Left lung (tissue), 10 donors: ENCODE data around the gene SAT2. TPM values are rescaled to one million over a fixed set of nuclear protein-coding genes. Genes with fewer than 3 reads are reported as not detected.

ENCODE experiments used
- ATAC-seq: fragments of 200-7000 bp; cut with Tn5 transposase; one replicate; pipeline ENCODE4 v1.9.1; 2020; ENCODE audit warnings: moderate library complexity
- DNase-seq, 4 donors: peaks; one replicate each; pipeline ENCODE4 v3.0.0-alpha.2; 2013 to 2020
- H3K27ac ChIP-seq, 2 donors: fragments of 200-600 bp; sonication (generic) in 1 of 2; one replicate each; pipeline versions ENCODE4 v1.5.0 to v1.8.0; 2020 to 2021
- H3K27me3 ChIP-seq, 2 donors: fragments of 200-600 bp; sonication (generic) in 1 of 2; one replicate each; pipeline versions ENCODE4 v1.5.0 to v1.8.0; 2020 to 2021
- H3K36me3 ChIP-seq, 2 donors: fragments of 200-600 bp; sonication (generic) in 1 of 2; one replicate each; pipeline versions ENCODE4 v1.5.0 to v1.8.0; 2020 to 2021
- H3K4me1 ChIP-seq, 2 donors: fragments of 200-600 bp; one replicate each; pipeline ENCODE4 v1.8.0; 2021
- H3K4me3 ChIP-seq, 2 donors: fragments of 200-600 bp; sonication (generic) in 1 of 2; one replicate each; pipeline versions ENCODE4 v1.5.0 to v1.8.0; 2020 to 2021; ENCODE audit warnings: mild to moderate bottlenecking in 1 of 2
- H3K9me3 ChIP-seq, 2 donors: fragments of 200-600 bp; sonication (generic) in 1 of 2; one replicate each; pipeline versions ENCODE4 v1.5.0 to v1.8.0; 2020 to 2021
- intact Hi-C, 2 donors: fragments of 100-400 bp; cut with DNase I; formaldehyde crosslinking; loops; one replicate each; pipeline versions ENCODE4 v1.11.2 to v1.14.2; 2022
- polyA plus RNA-seq, 6 donors: library from polyadenylated mRNA; unstranded; fragments of 120-200 nt; gene quantifications; one replicate each; pipeline ENCODE4 v1.2.1, GENCODE V29; 2013; ENCODE audit not compliant: insufficient read length in 6 of 6
- total RNA-seq, 2 donors: library from RNA; stranded (reverse); fragmentation: NEBNext Ultra II Directional; extraction: Animal tissue kit (Norgen Biotek cat#: 25700); gene quantifications; one replicate each; pipeline ENCODE4 v1.2.1, GENCODE V29; 2021
- TF ChIP-seq, protein P1 (sequence below), 2 donors: fragments of 200-600 bp; sonication (generic) in 1 of 2; IDR thresholded peaks; one replicate each; pipeline versions ENCODE4 v1.5.0 to v1.8.0; 2021; ENCODE audit warnings: antibody characterized with exemption in 2 of 2
- donor health status: DM: no; HTN: yes; CAD: no.
- donor health status: DM: no; HTN: no; CAD: no.

SAT2 gene
- total and polyA plus RNA-seq, 8 donors: 59.8 to 95.9 (median 83.8) TPM

DNA sequence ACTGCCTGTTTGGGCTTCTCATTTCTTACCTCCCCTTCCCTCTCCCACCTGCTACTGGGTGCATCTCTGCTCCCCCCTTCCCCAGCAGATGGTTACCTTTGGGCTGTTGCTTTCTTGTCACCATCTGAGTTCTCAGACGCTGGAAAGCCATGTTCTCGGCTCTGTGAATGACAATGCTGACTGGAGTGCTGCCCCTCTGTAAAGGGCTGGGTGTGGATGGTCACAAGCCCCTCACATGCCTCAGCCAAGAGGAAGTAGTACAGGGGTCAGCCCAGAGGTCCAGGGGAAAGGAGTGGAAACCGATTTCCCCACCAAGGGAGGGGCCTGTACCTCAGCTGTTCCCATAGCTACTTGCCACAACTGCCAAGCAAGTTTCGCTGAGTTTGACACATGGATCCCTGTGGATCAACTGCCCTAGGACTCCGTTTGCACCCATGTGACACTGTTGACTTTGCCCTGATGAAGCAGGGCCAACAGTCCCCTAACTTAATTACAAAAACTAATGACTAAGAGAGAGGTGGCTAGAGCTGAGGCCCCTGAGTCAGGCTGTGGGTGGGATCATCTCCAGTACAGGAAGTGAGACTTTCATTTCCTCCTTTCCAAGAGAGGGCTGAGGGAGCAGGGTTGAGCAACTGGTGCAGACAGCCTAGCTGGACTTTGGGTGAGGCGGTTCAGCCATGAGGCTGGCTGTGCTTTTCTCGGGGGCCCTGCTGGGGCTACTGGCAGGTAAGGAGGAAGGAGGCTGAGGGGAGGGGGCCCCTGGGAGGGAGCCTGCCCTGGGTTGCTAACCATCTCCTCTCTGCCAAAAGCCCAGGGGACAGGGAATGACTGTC, 48.4 kb downstream of the SAT2 start, which contains the start of gene CD68:
TSS of gene CD68 (plus strand) at position 638 of the 833 bp plus-strand sequence. CDS start at position 678, 40 bp downstream.
- Histone ChIP-seq H3K27me3 (no peaks in the 10 kb centered on the region), H3K36me3 (peaks cover 0 to 67% of the 10 kb centered on the region in 2 donors), H3K27ac (peak within 1 kb of the TSS; percentile 84 to 98), H3K9me3 (no peaks in the 10 kb centered on the region), H3K4me3 (peak within 1 kb of the TSS; percentile 12 to 100), H3K4me1 (peaks cover 40 to 92% of the 10 kb centered on the region in 2 donors)
- intact Hi-C loops: no loop called here
- ATAC-seq (peak; percentile 66), DNase-seq (peak in 2 of 4 donors; percentile 64 to 89)
- TF ChIP-seq, protein P1, sequence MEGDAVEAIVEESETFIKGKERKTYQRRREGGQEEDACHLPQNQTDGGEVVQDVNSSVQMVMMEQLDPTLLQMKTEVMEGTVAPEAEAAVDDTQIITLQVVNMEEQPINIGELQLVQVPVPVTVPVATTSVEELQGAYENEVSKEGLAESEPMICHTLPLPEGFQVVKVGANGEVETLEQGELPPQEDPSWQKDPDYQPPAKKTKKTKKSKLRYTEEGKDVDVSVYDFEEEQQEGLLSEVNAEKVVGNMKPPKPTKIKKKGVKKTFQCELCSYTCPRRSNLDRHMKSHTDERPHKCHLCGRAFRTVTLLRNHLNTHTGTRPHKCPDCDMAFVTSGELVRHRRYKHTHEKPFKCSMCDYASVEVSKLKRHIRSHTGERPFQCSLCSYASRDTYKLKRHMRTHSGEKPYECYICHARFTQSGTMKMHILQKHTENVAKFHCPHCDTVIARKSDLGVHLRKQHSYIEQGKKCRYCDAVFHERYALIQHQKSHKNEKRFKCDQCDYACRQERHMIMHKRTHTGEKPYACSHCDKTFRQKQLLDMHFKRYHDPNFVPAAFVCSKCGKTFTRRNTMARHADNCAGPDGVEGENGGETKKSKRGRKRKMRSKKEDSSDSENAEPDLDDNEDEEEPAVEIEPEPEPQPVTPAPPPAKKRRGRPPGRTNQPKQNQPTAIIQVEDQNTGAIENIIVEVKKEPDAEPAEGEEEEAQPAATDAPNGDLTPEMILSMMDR (IDR thresholded peaks at IDR 0.05): no peak

DNA sequence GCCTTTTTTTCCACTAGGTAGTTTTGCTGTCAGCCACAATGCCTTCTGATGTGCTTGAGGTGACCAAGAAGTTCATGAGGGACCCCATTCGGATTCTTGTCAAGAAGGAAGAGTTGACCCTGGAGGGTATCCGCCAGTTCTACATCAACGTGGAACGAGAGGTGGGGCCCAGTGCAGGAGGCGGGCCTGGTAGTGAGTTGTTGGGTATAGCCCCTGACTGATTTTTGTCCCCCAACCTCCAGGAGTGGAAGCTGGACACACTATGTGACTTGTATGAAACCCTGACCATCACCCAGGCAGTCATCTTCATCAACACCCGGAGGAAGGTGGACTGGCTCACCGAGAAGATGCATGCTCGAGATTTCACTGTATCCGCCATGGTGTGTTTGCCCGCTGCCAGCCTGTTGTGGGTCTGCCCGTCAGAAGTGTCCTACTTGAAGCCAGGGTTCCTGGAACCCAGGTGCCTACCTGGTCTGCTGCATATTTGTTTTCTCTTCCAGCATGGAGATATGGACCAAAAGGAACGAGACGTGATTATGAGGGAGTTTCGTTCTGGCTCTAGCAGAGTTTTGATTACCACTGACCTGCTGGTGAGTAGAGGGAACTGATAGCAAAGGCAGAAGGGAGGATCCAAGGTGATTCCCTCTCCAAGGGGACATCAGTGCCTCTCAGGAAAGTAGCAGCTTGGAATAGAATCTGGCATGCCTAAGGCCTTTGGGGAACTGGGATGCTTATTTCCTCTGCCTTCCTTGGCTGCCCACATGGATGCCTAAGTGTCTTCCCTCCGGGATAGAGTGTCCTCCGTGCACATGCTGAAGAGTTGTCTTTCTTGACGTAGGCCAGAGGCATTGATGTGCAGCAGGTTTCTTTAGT, 50.1 kb downstream of the SAT2 start:
- no peak for DNase-seq

DNA sequence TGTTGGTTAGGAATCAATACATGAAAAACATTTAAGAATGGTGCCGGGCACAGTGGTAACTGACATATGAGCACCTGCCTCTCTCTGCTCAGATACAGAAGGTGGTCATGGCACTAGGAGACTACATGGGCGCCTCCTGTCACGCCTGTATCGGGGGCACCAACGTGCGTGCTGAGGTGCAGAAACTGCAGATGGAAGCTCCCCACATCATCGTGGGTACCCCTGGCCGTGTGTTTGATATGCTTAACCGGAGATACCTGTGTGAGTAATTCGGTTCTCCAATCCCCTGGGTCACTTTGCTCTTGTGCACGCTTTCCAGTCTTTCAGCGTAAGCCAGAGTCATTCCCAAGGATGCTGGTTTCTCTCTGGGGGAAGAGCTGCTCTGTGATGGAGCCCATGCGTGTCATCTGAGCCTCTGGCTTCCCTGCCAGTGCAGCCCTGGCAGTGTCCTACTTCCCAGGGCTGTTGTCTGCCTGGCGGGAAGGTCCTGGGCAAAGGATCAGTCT, 51.1 kb downstream of the SAT2 start:
- peaks cover 0 to 71% of the 10 kb centered on the region in 2 donors for H3K36me3 ChIP-seq
- no peak for ATAC-seq
- peaks cover 26 to 83% of the 10 kb centered on the region in 2 donors for H3K4me1 ChIP-seq
- no peak for DNase-seq
- peak overlapping the region in 1 of 2 donors; percentile 28 for H3K27ac ChIP-seq
- peak overlapping the region in 1 of 2 donors; percentile 100 for H3K4me3 ChIP-seq
- intact Hi-C loops: no loop called here
- TF ChIP-seq, protein P1 (IDR thresholded peaks at IDR 0.05): no peak
- H3K27me3 ChIP-seq: no peaks in the 10 kb centered on the region
- no peaks in the 10 kb centered on the region for H3K9me3 ChIP-seq

More for the DNA sequence above, 50.1 kb downstream of the SAT2 start:
- H3K4me3 ChIP-seq: peak overlapping the region in 1 of 2 donors; percentile 100
- H3K27ac ChIP-seq: peak overlapping the region; percentile 84 to 98
- ATAC-seq: no peak
- H3K36me3 ChIP-seq: peaks cover 0 to 73% of the 10 kb centered on the region in 2 donors
- no peaks in the 10 kb centered on the region for H3K27me3 ChIP-seq
- peaks cover 33 to 86% of the 10 kb centered on the region in 2 donors for H3K4me1 ChIP-seq
- H3K9me3 ChIP-seq: no peaks in the 10 kb centered on the region
- TF ChIP-seq, protein P1 (IDR thresholded peaks at IDR 0.05): no peak
- intact Hi-C loops: no loop called here

Other genes starting within 250 kb of the SAT2 start
- gene TNK1, start 246.7 kb downstream of the SAT2 start, total RNA-seq: 1 to 10 TPM; 6.1 to 6.4 TPM
- gene TNK1, start 246.7 kb downstream of the SAT2 start, polyA plus RNA-seq: 1 to 10 TPM; 5.3 to 8.7 (median 6.4) TPM
- gene PLSCR3, start 233.3 kb downstream of the SAT2 start, total RNA-seq: 10 to 100 TPM; 42.0 to 42.7 TPM
- 10 to 100 TPM; 46.0 to 62.5 (median 57.7) TPM for gene PLSCR3, start 233.3 kb downstream of the SAT2 start, polyA plus RNA-seq
- gene TMEM256, start 223.7 kb downstream of the SAT2 start, total RNA-seq: 10 to 100 TPM; 50.7 to 56.0 TPM
- 10 to 100 TPM; 70.7 to 75.7 (median 72.5) TPM for gene TMEM256, start 223.7 kb downstream of the SAT2 start, polyA plus RNA-seq
- gene NLGN2, start 220.0 kb downstream of the SAT2 start, total RNA-seq: 10 to 100 TPM; 14.8 to 20.1 TPM
- 10 to 100 TPM; 25.3 to 34.4 (median 30.1) TPM for gene NLGN2, start 220.0 kb downstream of the SAT2 start, polyA plus RNA-seq
- not detected for gene SPEM1, start 207.5 kb downstream of the SAT2 start, total RNA-seq
- gene SPEM1, start 207.5 kb downstream of the SAT2 start, polyA plus RNA-seq: not detected
- gene SPEM2, start 202.2 kb downstream of the SAT2 start, total RNA-seq: not detected
- gene SPEM2, start 202.2 kb downstream of the SAT2 start, polyA plus RNA-seq: not detected
- not detected for gene SPEM3, start 199.0 kb downstream of the SAT2 start, total RNA-seq
- not detected for gene SPEM3, start 199.0 kb downstream of the SAT2 start, polyA plus RNA-seq
- gene TMEM102, start 192.4 kb downstream of the SAT2 start, total RNA-seq: 1 to 10 TPM; 7.2 to 9.6 TPM
- 1 to 10 TPM; 2.1 to 3.3 (median 2.6) TPM for gene TMEM102, start 192.4 kb downstream of the SAT2 start, polyA plus RNA-seq
- gene FGF11, start 188.3 kb downstream of the SAT2 start, total RNA-seq: 1 to 10 TPM in 1 of 2 donors, under 1 TPM in 1; 0.97 to 1.7 TPM
- 1 to 10 TPM; 1.7 to 2.8 (median 2.3) TPM for gene FGF11, start 188.3 kb downstream of the SAT2 start, polyA plus RNA-seq
- 10 to 100 TPM; 10.6 to 12.1 TPM for gene CHRNB1, start 182.8 kb downstream of the SAT2 start, total RNA-seq
- gene CHRNB1, start 182.8 kb downstream of the SAT2 start, polyA plus RNA-seq: 10 to 100 TPM in 2 of 6 donors, 1 to 10 TPM in 4; 7.0 to 10.3 (median 9.6) TPM
- 10 to 100 TPM; 46.2 to 63.2 TPM for gene ZBTB4, start 148.2 kb downstream of the SAT2 start, total RNA-seq
- gene ZBTB4, start 148.2 kb downstream of the SAT2 start, polyA plus RNA-seq: 10 to 100 TPM; 39.7 to 49.7 (median 42.8) TPM
- not detected for gene SLC35G6, start 146.4 kb downstream of the SAT2 start, total RNA-seq
- gene SLC35G6, start 146.4 kb downstream of the SAT2 start, polyA plus RNA-seq: under 1 TPM; 0.17 to 0.35 (median 0.35) TPM
- gene POLR2A, start 143.5 kb downstream of the SAT2 start, total RNA-seq: 100 to 1,000 TPM in 1 of 2 donors, 10 to 100 TPM in 1; 90.8 to 116 TPM
- 100 to 1,000 TPM in 4 of 6 donors, 10 to 100 TPM in 2; 97.2 to 118 (median 109) TPM for gene POLR2A, start 143.5 kb downstream of the SAT2 start, polyA plus RNA-seq
- 10 to 100 TPM; 48.5 to 50.5 TPM for gene TNFSF12, start 78.8 kb downstream of the SAT2 start, total RNA-seq
- gene TNFSF12, start 78.8 kb downstream of the SAT2 start, polyA plus RNA-seq: 10 to 100 TPM; 23.6 to 30.7 (median 28.4) TPM
- gene TNFSF13, start 69.1 kb downstream of the SAT2 start, total RNA-seq: 10 to 100 TPM; 79.2 to 87.4 TPM
- 10 to 100 TPM; 13.5 to 21.9 (median 19.8) TPM for gene TNFSF13, start 69.1 kb downstream of the SAT2 start, polyA plus RNA-seq
- 10 to 100 TPM; 43.5 to 48.6 TPM for gene SENP3, start 65.9 kb downstream of the SAT2 start, total RNA-seq
- gene SENP3, start 65.9 kb downstream of the SAT2 start, polyA plus RNA-seq: 10 to 100 TPM; 61.9 to 72.5 (median 69.5) TPM
- gene CD68, start 48.2 kb downstream of the SAT2 start, total RNA-seq: 100 to 1,000 TPM; 305 to 427 TPM
- gene CD68, start 48.2 kb downstream of the SAT2 start, polyA plus RNA-seq: 10 to 100 TPM; 23.1 to 35.7 (median 30.5) TPM
- gene MPDU1, start 44.0 kb downstream of the SAT2 start, total RNA-seq: 10 to 100 TPM; 81.4 to 87.5 TPM
- 10 to 100 TPM; 77.8 to 96.1 (median 85.8) TPM for gene MPDU1, start 44.0 kb downstream of the SAT2 start, polyA plus RNA-seq
- gene SOX15, start 37.7 kb downstream of the SAT2 start, total RNA-seq: under 1 TPM in 1 of 2 donors, not detected in 1; 0.31 TPM
- 1 to 10 TPM; 1.5 to 2.0 (median 1.9) TPM for gene SOX15, start 37.7 kb downstream of the SAT2 start, polyA plus RNA-seq
- gene FXR2, start 12.9 kb downstream of the SAT2 start, total RNA-seq: 10 to 100 TPM; 30.6 to 34.6 TPM
- gene FXR2, start 12.9 kb downstream of the SAT2 start, polyA plus RNA-seq: 10 to 100 TPM; 35.9 to 47.5 (median 40.5) TPM
- gene SHBG, start 2.3 kb upstream of the SAT2 start, total RNA-seq: under 1 TPM in 1 of 2 donors, not detected in 1; 0.50 TPM
- gene SHBG, start 2.3 kb upstream of the SAT2 start, polyA plus RNA-seq: 1 to 10 TPM in 5 of 6 donors, under 1 TPM in 1; 0.72 to 2.2 (median 1.3) TPM
- gene ATP1B2, start 23.1 kb upstream of the SAT2 start, total RNA-seq: 1 to 10 TPM in 1 of 2 donors, under 1 TPM in 1; 0.68 to 2.4 TPM
- gene ATP1B2, start 23.1 kb upstream of the SAT2 start, polyA plus RNA-seq: 10 to 100 TPM; 23.2 to 31.3 (median 28.7) TPM
- gene TP53, start 59.7 kb upstream of the SAT2 start, total RNA-seq: 10 to 100 TPM; 50.9 to 54.3 TPM
- gene TP53, start 59.7 kb upstream of the SAT2 start, polyA plus RNA-seq: 10 to 100 TPM; 77.9 to 90.4 (median 82.3) TPM
- gene WRAP53, start 60.7 kb upstream of the SAT2 start, total RNA-seq: 10 to 100 TPM in 1 of 2 donors, 1 to 10 TPM in 1; 9.4 to 10.6 TPM
- 10 to 100 TPM; 13.3 to 16.0 (median 14.0) TPM for gene WRAP53, start 60.7 kb upstream of the SAT2 start, polyA plus RNA-seq
- gene EFNB3, start 77.4 kb upstream of the SAT2 start, total RNA-seq: 1 to 10 TPM; 1.2 to 3.1 TPM
- gene EFNB3, start 77.4 kb upstream of the SAT2 start, polyA plus RNA-seq: 10 to 100 TPM; 23.4 to 34.1 (median 32.1) TPM
- gene DNAH2, start 89.9 kb upstream of the SAT2 start, total RNA-seq: 1 to 10 TPM in 1 of 2 donors, under 1 TPM in 1; 0.67 to 3.4 TPM
- gene DNAH2, start 89.9 kb upstream of the SAT2 start, polyA plus RNA-seq: 1 to 10 TPM; 1.2 to 4.5 (median 2.6) TPM
- 10 to 100 TPM; 37.6 to 49.2 TPM for gene KDM6B, start 206.4 kb upstream of the SAT2 start, total RNA-seq
- 10 to 100 TPM; 20.1 to 30.4 (median 24.4) TPM for gene KDM6B, start 206.4 kb upstream of the SAT2 start, polyA plus RNA-seq
- gene TMEM88, start 227.2 kb upstream of the SAT2 start, total RNA-seq: 1 to 10 TPM; 5.7 to 6.5 TPM
- gene TMEM88, start 227.2 kb upstream of the SAT2 start, polyA plus RNA-seq: 10 to 100 TPM; 10.4 to 25.5 (median 18.3) TPM
- gene NAA38, start 229.7 kb upstream of the SAT2 start, total RNA-seq: 10 to 100 TPM; 60.5 to 72.6 TPM
- 10 to 100 TPM; 56.3 to 95.7 (median 76.9) TPM for gene NAA38, start 229.7 kb upstream of the SAT2 start, polyA plus RNA-seq
- gene CYB5D1, start 230.2 kb upstream of the SAT2 start, total RNA-seq: 10 to 100 TPM in 1 of 2 donors, 1 to 10 TPM in 1; 9.8 to 12.3 TPM
- 10 to 100 TPM; 14.6 to 25.8 (median 20.9) TPM for gene CYB5D1, start 230.2 kb upstream of the SAT2 start, polyA plus RNA-seq